Liver (tissue), 9 donors: ENCODE results near the gene ZNF217. TPM values are rescaled to one million over a fixed set of nuclear protein-coding genes. Genes with fewer than 3 reads are reported as not detected.

Source experiments
- DNase-seq: peaks from one replicate; pipeline ENCODE4 v3.0.0-alpha.2; 2017; ENCODE audit warnings: low spot score
- H3K27ac ChIP-seq, 2 donors: one replicate each; pipeline ENCODE4 v1.7.0; 2013; ENCODE audit warnings: inconsistent platforms in 2 of 2, low read length in 2 of 2, control low read depth in 1 of 2, low read depth in 1 of 2, mild to moderate bottlenecking in 1 of 2
- H3K27me3 ChIP-seq, 4 donors: one replicate each; pipeline versions ENCODE4 v1.6.1 to v1.7.0; 2013; ENCODE audit warnings: low read length in 3 of 4, inconsistent platforms in 1 of 4, mild to moderate bottlenecking in 1 of 4, moderate library complexity in 1 of 4; ENCODE audit not compliant: control insufficient read depth in 4 of 4, insufficient read depth in 4 of 4
- H3K36me3 ChIP-seq, 4 donors: one replicate each; pipeline versions ENCODE4 v1.6.1 to v1.7.0; 2013; ENCODE audit warnings: low read length in 3 of 4, mild to moderate bottlenecking in 3 of 4, low read depth in 1 of 4, moderate library complexity in 1 of 4; ENCODE audit not compliant: control insufficient read depth in 4 of 4, insufficient read depth in 3 of 4
- H3K4me1 ChIP-seq, 4 donors: one replicate each; pipeline versions ENCODE4 v1.6.1 to v1.7.0; 2013; ENCODE audit warnings: low read length in 3 of 4, mild to moderate bottlenecking in 3 of 4, moderate library complexity in 1 of 4; ENCODE audit not compliant: control insufficient read depth in 4 of 4, insufficient read depth in 4 of 4
- H3K4me3 ChIP-seq, 3 donors: one replicate each; pipeline versions ENCODE4 v1.6.1 to v1.7.0; 2013; ENCODE audit warnings: low read length in 3 of 3, control low read depth in 1 of 3, low read depth in 1 of 3, mild to moderate bottlenecking in 1 of 3
- H3K9ac ChIP-seq, 2 donors: one replicate each; pipeline ENCODE4 v1.7.0; 2013; ENCODE audit warnings: low read length in 2 of 2, mild to moderate bottlenecking in 2 of 2, moderate library complexity in 2 of 2, control low read depth in 1 of 2, low read depth in 1 of 2
- H3K9me3 ChIP-seq, 4 donors: one replicate each; pipeline versions ENCODE4 v1.6.1 to v1.7.0; 2013; ENCODE audit warnings: low read length in 3 of 4; ENCODE audit not compliant: control insufficient read depth in 4 of 4
- ATF3 ChIP-seq: IDR thresholded peaks from 2 replicates; pipeline ENCODE4 v1.6.1; 2016; ENCODE audit warnings: antibody characterized with exemption
- CTCF ChIP-seq: fragments of 150-350 bp; IDR thresholded peaks from 2 replicates; pipeline ENCODE4 v1.5.1; 2017; ENCODE audit warnings: improper control_type of control experiment, low read depth, low read length; ENCODE audit not compliant: missing input control
- EGR1 ChIP-seq, 2 donors: IDR thresholded peaks; 2 replicates each; pipeline ENCODE4 v1.6.1; 2016 to 2018; ENCODE audit warnings: antibody characterized with exemption in 2 of 2, low read depth in 2 of 2
- FOXA1 ChIP-seq: IDR thresholded peaks from 2 replicates; pipeline ENCODE4 v1.6.1; 2016; ENCODE audit warnings: antibody characterized with exemption
- FOXA2 ChIP-seq: IDR thresholded peaks from 2 replicates; pipeline ENCODE4 v1.6.1; 2016; ENCODE audit warnings: antibody characterized with exemption
- GABPA ChIP-seq, 2 donors: IDR thresholded peaks in 1 of 2; conservative IDR thresholded peaks in 1 of 2; 2 replicates each; pipeline ENCODE4 v1.6.1; 2016; ENCODE audit warnings: antibody characterized with exemption in 2 of 2, mild to moderate bottlenecking in 1 of 2, moderate library complexity in 1 of 2
- HNF4A ChIP-seq, 2 donors: conservative IDR thresholded peaks; 2 replicates each; pipeline ENCODE4 v1.6.1; 2016; ENCODE audit warnings: antibody characterized with exemption in 2 of 2, mild to moderate bottlenecking in 2 of 2
- HNF4G ChIP-seq: IDR thresholded peaks from 2 replicates; pipeline ENCODE4 v1.6.1; 2016; ENCODE audit warnings: antibody characterized with exemption
- JUND ChIP-seq, 2 donors: IDR thresholded peaks; 2 replicates each; pipeline ENCODE4 v1.6.1; 2016; ENCODE audit warnings: antibody characterized with exemption in 2 of 2
- MAX ChIP-seq: IDR thresholded peaks from 2 replicates; pipeline ENCODE4 v1.6.1; 2016; ENCODE audit warnings: antibody characterized with exemption
- NR2F2 ChIP-seq: IDR thresholded peaks from 2 replicates; pipeline ENCODE4 v1.6.1; 2016; ENCODE audit warnings: antibody characterized with exemption
- RAD21 ChIP-seq, 2 donors: IDR thresholded peaks; 2 replicates each; pipeline ENCODE4 v1.6.1; 2016; ENCODE audit warnings: antibody characterized with exemption in 2 of 2, mild to moderate bottlenecking in 2 of 2
- REST ChIP-seq: IDR thresholded peaks from 2 replicates; pipeline ENCODE4 v1.6.1; 2016; ENCODE audit warnings: antibody characterized with exemption, mild to moderate bottlenecking
- RXRA ChIP-seq, 2 donors: IDR thresholded peaks; 2 replicates each; pipeline ENCODE4 v1.6.1; 2017 to 2018; ENCODE audit warnings: antibody characterized with exemption in 2 of 2, mild to moderate bottlenecking in 1 of 2
- SP1 ChIP-seq: IDR thresholded peaks from 2 replicates; pipeline ENCODE4 v1.6.1; 2018; ENCODE audit warnings: antibody characterized with exemption, mild to moderate bottlenecking
- TAF1 ChIP-seq: conservative IDR thresholded peaks from 2 replicates; pipeline ENCODE4 v1.6.1; 2016; ENCODE audit warnings: antibody characterized with exemption, mild to moderate bottlenecking
- YY1 ChIP-seq: IDR thresholded peaks from 2 replicates; pipeline ENCODE4 v1.6.1; 2016; ENCODE audit warnings: antibody characterized with exemption, mild to moderate bottlenecking
- ZBTB33 ChIP-seq: IDR thresholded peaks from 2 replicates; pipeline ENCODE4 v1.6.1; 2016; ENCODE audit warnings: antibody characterized with exemption
- WGBS: extraction: QIAGEN DNeasy Blood & Tissue Kit; methylation state at CpG from one replicate; pipeline ENCODE4 v1.1.7; 2013; 5-methylcytosine and 5-hydroxymethylcytosine counted together
- polyA plus RNA-seq, 2 donors: library from polyadenylated mRNA; stranded (reverse) in 1 of 2; unstranded in 1 of 2; fragments of 200-250 nt in 1 of 2; fragments of >200 nt in 1 of 2; fragmentation: Nextera tagmentation in 1 of 2; extraction: Ambion mirVana in 1 of 2; gene quantifications; one replicate each; pipeline versions ENCODE4 v1.2.1 to v1.2.3, GENCODE V29; 2013 to 2015
- total RNA-seq, 2 donors: library from RNA; depleted of rRNA; stranded (reverse); fragments of >200 nt; gene quantifications; one replicate each; pipeline ENCODE4 v1.2.3, GENCODE V29; 2014
- donor health status: healthy.
- donor health status: healthy.
- donor health status: healthy.
- donor health status: healthy.
- donor health status: healthy.

Gene ZNF217
- total and polyA plus RNA-seq, 4 donors, result 4.2 to 16.3 (median 11.2) TPM

GRCh38 chr20:53631909-53632662 lies 38.4 kb upstream of the ZNF217 start:
- Histone ChIP-seq H3K4me1 (no peaks in the 10 kb centered on the region), H3K27ac (no peak overlapping the region), H3K36me3 (no peaks in the 10 kb centered on the region), H3K27me3 (no peaks in the 10 kb centered on the region), H3K4me3 (no peak overlapping the region), H3K9me3 (no peaks in the 10 kb centered on the region), H3K9ac (no peak overlapping the region)
- 96% methylated on average over 12 of the region's 12 CpGs for WGBS
- DNase-seq, result no peak
- no peak for TF ChIP-seq REST
- no peak for TF ChIP-seq YY1
- no peak for TF ChIP-seq GABPA (IDR thresholded peaks at IDR 0.05 in 1 of 2, conservative IDR thresholded peaks at IDR 0.05 in 1 of 2)
- TF ChIP-seq MAX, result no peak
- no peak for TF ChIP-seq ZBTB33
- TF ChIP-seq JUND (IDR thresholded peaks at IDR 0.05), result no peak
- no peak for TF ChIP-seq FOXA2
- no peak for TF ChIP-seq NR2F2
- TF ChIP-seq RXRA (IDR thresholded peaks at IDR 0.05), result no peak
- no peak for TF ChIP-seq SP1
- no peak for TF ChIP-seq TAF1
- TF ChIP-seq EGR1 (IDR thresholded peaks at IDR 0.05; ENCODE audit: low read depth in 2 of 2), result no peak
- TF ChIP-seq HNF4G, result no peak
- TF ChIP-seq CTCF, result no peak
- TF ChIP-seq ATF3, result no peak
- TF ChIP-seq HNF4A (conservative IDR thresholded peaks at IDR 0.05), result no peak
- no peak for TF ChIP-seq FOXA1
- no peak for TF ChIP-seq RAD21 (IDR thresholded peaks at IDR 0.05)
